Activated CD4-positive, alpha-beta memory T cell treated with anti-CD3 and anti-CD28 coated beads, Interleukin-2, amount 10 ng/mL, durations not matched to agents 7 days and 5 days (primary cell): ENCODE results near the gene PGPEP1. TPM values are rescaled to one million over a fixed set of nuclear protein-coding genes. Genes with fewer than 3 reads are reported as not detected.
A peak's percentile ranks its signal among the peaks of the same experiment; 100 is the strongest.

Source experiments
- CTCF ChIA-PET: fragments of 350-600 bp; sonication (Branson Sonifier 250); formaldehyde crosslinking; loops from one replicate; lab custom pipeline; 2021; ENCODE audit warnings: antibody characterized with exemption, inconsistent platforms; lab: Charles Lee
- POLR2A ChIA-PET: fragments of 350-600 bp; sonication (Branson Sonifier 250); formaldehyde crosslinking; loops from one replicate; lab custom pipeline; 2021; ENCODE audit warnings: antibody characterized with exemption; lab: Charles Lee
- DNase-seq: peaks from one replicate; pipeline ENCODE4 v3.0.0-alpha.2; 2020
- H3K27ac Mint-ChIP-seq: one replicate; pipeline ENCODE4 v1.8.0; 2021; ENCODE audit warnings: mild to moderate bottlenecking, mixed read lengths
- H3K27me3 Mint-ChIP-seq: one replicate; pipeline ENCODE4 v1.8.0; 2021; ENCODE audit warnings: mixed read lengths
- H3K36me3 Mint-ChIP-seq: one replicate; pipeline ENCODE4 v1.8.0; 2021; ENCODE audit warnings: low read depth, mixed read lengths
- H3K4me1 Mint-ChIP-seq: one replicate; pipeline ENCODE4 v1.8.0; 2021; ENCODE audit warnings: mixed read lengths
- H3K4me3 Mint-ChIP-seq: one replicate; pipeline ENCODE4 v1.8.0; 2021; ENCODE audit warnings: mild to moderate bottlenecking, mixed read lengths
- H3K9me3 Mint-ChIP-seq: one replicate; pipeline ENCODE4 v1.8.0; 2021; ENCODE audit warnings: mixed read lengths
- total RNA-seq, 2 experiments: library from RNA; stranded (reverse); gene quantifications; one replicate each; pipeline ENCODE4 v1.2.3, GENCODE V29; 2021

PGPEP1 gene
- total RNA-seq, 2 experiments from 2014 or later: 42.7 to 44.0 TPM

- Mint-ChIP-seq H3K4me1 (peaks cover 78% of the 10 kb centered on the region), H3K27me3 (peaks cover 13% of the 10 kb centered on the region), H3K4me3 (peak overlapping the region; percentile 74), H3K27ac (peak overlapping the region; percentile 86), H3K9me3 (no peaks in the 10 kb centered on the region), H3K36me3 (peaks cover 10% of the 10 kb centered on the region)
- no peak for DNase-seq
- ChIA-PET CTCF (interaction anchor here (1.0 to 3.9 kb wide), 7 partner anchors 8 to 226 kb away, joined by 3 to 18 read pairs (median 6); no protein-coding TSS in a partner anchor), POLR2A (interaction anchor here (0.7 to 9.6 kb wide), 15 partner anchors 9 to 414 kb away, joined by 3 to 115 read pairs (median 5); partner anchors contain the start of genes JUND, LSM4 and UPF1)
Observed at GRCh38 chr19:18418029-18418482, 77.7 kb downstream of the PGPEP1 start.

DNA sequence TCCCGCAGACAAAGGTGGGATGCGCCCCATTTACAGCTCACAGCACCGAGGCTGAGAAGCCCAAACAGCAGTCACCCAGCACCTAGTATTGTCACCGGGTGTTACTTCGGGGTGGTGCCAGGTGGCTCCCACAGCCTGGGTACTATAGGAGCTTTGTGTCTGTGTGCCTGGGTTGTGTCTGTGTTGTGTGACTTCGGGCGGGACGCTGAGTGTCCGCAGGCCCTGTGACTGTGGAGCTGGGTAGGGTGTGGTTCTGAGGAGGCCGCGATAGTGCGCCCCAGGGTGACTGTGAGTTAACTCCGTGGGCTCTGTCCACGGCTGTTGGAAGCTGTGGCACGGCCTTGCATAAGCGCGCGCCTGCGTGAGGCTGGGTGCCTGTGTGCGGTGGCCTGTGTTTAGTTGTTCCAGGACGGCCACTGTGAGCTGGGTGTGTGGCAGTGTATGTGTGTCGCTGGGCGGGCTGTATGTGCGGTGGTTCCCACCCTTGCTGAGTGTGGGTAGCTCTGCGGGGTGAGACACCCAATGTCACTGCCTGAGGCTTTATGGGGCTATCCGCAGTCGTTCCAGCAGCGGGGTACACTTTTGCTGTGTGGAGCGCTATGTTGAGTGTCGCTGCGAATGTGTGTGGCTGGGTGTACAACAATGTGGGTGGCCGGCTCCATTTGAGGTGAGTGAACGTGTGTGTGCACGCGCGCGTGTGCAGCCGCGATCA lies 78.2 kb downstream of the PGPEP1 start:
- Mint-ChIP-seq H3K4me1 (peaks cover 83% of the 10 kb centered on the region), H3K36me3 (peaks cover 13% of the 10 kb centered on the region), H3K27me3 (peaks cover 13% of the 10 kb centered on the region), H3K27ac (peak overlapping the region; percentile 86), H3K4me3 (peak overlapping the region; percentile 74), H3K9me3 (no peaks in the 10 kb centered on the region)
- peak; percentile 47 for DNase-seq
- CTCF ChIA-PET: interaction anchor here (0.7 to 3.9 kb wide), 10 partner anchors 8 to 227 kb away, joined by 3 to 18 read pairs (median 6); partner anchors contain the start of gene LSM4
- POLR2A ChIA-PET: interaction anchor here (0.7 to 9.6 kb wide), 16 partner anchors 9 to 413 kb away, joined by 3 to 115 read pairs (median 5); partner anchors contain the start of genes JUND, LSM4 and UPF1

- peak within 1 kb of the TSS; percentile 94 for H3K4me3 Mint-ChIP-seq
- DNase-seq: peak; percentile 79
- H3K27ac Mint-ChIP-seq: peak within 1 kb of the TSS; percentile 91
- H3K36me3 Mint-ChIP-seq: peaks cover 15% of the 10 kb centered on the region
- H3K4me1 Mint-ChIP-seq: peaks cover 84% of the 10 kb centered on the region
- peaks cover 11% of the 10 kb centered on the region for H3K27me3 Mint-ChIP-seq
- ChIA-PET POLR2A (interaction anchor here (0.7 to 9.6 kb wide), 15 partner anchors 9 to 214 kb away, joined by 3 to 115 read pairs (median 5); partner anchors contain the start of genes JUND and LSM4), CTCF (interaction anchor here (0.7 to 3.9 kb wide), 9 partner anchors 9 to 227 kb away, joined by 3 to 18 read pairs (median 6); partner anchors contain the start of genes JUND and LSM4)
- H3K9me3 Mint-ChIP-seq: no peaks in the 10 kb centered on the region
Observed at GRCh38 chr19:18419195-18419698, 78.8 kb downstream of the PGPEP1 start, which contains the start of gene SSBP4. TSS of gene SSBP4 (plus strand) at chr19:18419398. CDS start at chr19:18419649, 251 bp downstream.

Other genes with a start within 250 kb of the PGPEP1 start
- gene MAST3, start 242.8 kb upstream of the PGPEP1 start, total RNA-seq: 10 to 100 TPM; 29.2 to 29.9 TPM
- gene PIK3R2, start 187.4 kb upstream of the PGPEP1 start, total RNA-seq: 10 to 100 TPM; 10.9 to 11.3 TPM
- 10 to 100 TPM; 48.0 to 55.6 TPM for gene IFI30, start 166.8 kb upstream of the PGPEP1 start, total RNA-seq
- 1 to 10 TPM; 6.2 to 6.3 TPM for gene MPV17L2, start 147.4 kb upstream of the PGPEP1 start, total RNA-seq
- gene RAB3A, start 136.6 kb upstream of the PGPEP1 start, total RNA-seq: 1 to 10 TPM; 3.7 to 5.3 TPM
- under 1 TPM; 0.13 to 0.18 TPM for gene PDE4C, start 114.2 kb upstream of the PGPEP1 start, total RNA-seq
- 1 to 10 TPM; 1.6 to 1.7 TPM for gene IQCN, start 66.1 kb upstream of the PGPEP1 start, total RNA-seq
- 100 to 1,000 TPM; 390 to 402 TPM for gene JUND, start 59.0 kb upstream of the PGPEP1 start, total RNA-seq
- 100 to 1,000 TPM; 180 to 186 TPM for gene LSM4, start 17.5 kb upstream of the PGPEP1 start, total RNA-seq
- gene GDF15, start 45.6 kb downstream of the PGPEP1 start, total RNA-seq: not detected
- not detected for gene LRRC25, start 57.0 kb downstream of the PGPEP1 start, total RNA-seq
- 100 to 1,000 TPM; 140 to 153 TPM for gene SSBP4, start 78.8 kb downstream of the PGPEP1 start, total RNA-seq
- 10 to 100 TPM; 16.7 to 18.0 TPM for gene ISYNA1, start 97.5 kb downstream of the PGPEP1 start, total RNA-seq
- 10 to 100 TPM; 26.2 to 26.3 TPM for gene ELL, start 181.5 kb downstream of the PGPEP1 start, total RNA-seq
- gene FKBP8, start 203.0 kb downstream of the PGPEP1 start, total RNA-seq: 100 to 1,000 TPM; 263 TPM
- gene KXD1, start 217.3 kb downstream of the PGPEP1 start, total RNA-seq: 10 to 100 TPM; 93.0 to 99.1 TPM
- 1,000 to 10,000 TPM; 1,374 to 1,409 TPM for gene UBA52, start 231.3 kb downstream of the PGPEP1 start, total RNA-seq
- gene REX1BD, start 248.2 kb downstream of the PGPEP1 start, total RNA-seq: 10 to 100 TPM; 81.2 to 83.3 TPM